C4-2B (cell line): Measurements from ENCODE around the gene ME3.

ENCODE experiments used
- CTCF ChIP-seq: fragments of 450-650 bp; conservative IDR thresholded peaks from 2 replicates; pipeline ENCODE4 v1.5.1; 2017; ENCODE audit warnings: mild to moderate bottlenecking
- ZFX ChIP-seq: fragments of 450-650 bp; IDR thresholded peaks from 2 replicates; pipeline ENCODE4 v1.6.1; 2017

GRCh38 chr11:86442827-86443226 is 229.6 kb downstream of the ME3 start:
- TF ChIP-seq CTCF (no peak), ZFX (no peak)
